ENCODE data around the gene CIDEB. TPM values are rescaled to one million over a fixed set of nuclear protein-coding genes. Genes with fewer than 3 reads are reported as not detected.

Gene CIDEB
- total RNA-seq, 4 donors from 2014 or later, result 4.9 to 12.5 (median 9.5) TPM

- H3K4me1 ChIP-seq, result peaks cover 0 to 23% (median 0%) of the 10 kb centered on the region in 3 donors
- no peaks in the 10 kb centered on the region for H3K36me3 ChIP-seq
- H3K27ac ChIP-seq, result no peak overlapping the region
- ATAC-seq, result peak; percentile 50
- no peak for TF ChIP-seq POLR2A (IDR thresholded peaks at IDR 0.05)
- TF ChIP-seq POLR2AphosphoS5 (IDR thresholded peaks at IDR 0.05), result no peak
- no peak for TF ChIP-seq EP300 (IDR thresholded peaks at IDR 0.05)
- TF ChIP-seq, protein P1, sequence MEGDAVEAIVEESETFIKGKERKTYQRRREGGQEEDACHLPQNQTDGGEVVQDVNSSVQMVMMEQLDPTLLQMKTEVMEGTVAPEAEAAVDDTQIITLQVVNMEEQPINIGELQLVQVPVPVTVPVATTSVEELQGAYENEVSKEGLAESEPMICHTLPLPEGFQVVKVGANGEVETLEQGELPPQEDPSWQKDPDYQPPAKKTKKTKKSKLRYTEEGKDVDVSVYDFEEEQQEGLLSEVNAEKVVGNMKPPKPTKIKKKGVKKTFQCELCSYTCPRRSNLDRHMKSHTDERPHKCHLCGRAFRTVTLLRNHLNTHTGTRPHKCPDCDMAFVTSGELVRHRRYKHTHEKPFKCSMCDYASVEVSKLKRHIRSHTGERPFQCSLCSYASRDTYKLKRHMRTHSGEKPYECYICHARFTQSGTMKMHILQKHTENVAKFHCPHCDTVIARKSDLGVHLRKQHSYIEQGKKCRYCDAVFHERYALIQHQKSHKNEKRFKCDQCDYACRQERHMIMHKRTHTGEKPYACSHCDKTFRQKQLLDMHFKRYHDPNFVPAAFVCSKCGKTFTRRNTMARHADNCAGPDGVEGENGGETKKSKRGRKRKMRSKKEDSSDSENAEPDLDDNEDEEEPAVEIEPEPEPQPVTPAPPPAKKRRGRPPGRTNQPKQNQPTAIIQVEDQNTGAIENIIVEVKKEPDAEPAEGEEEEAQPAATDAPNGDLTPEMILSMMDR (IDR thresholded peaks at IDR 0.05), result no peak
- 18 to 29% methylated on average over 3 to 4 of the region's 4 CpGs for WGBS, 2 donors (ENCODE audit: low coverage in 1 of 2)
- no peaks in the 10 kb centered on the region for H3K9me3 ChIP-seq
- H3K27me3 ChIP-seq, result peaks cover 28% of the 10 kb centered on the region
- no peak overlapping the region for H3K4me3 ChIP-seq
Measured at GRCh38 chr14:24351517-24351916, 43.7 kb upstream of the CIDEB start.

- ATAC-seq, result no peak
- 55 to 67% methylated on average over 5 of the region's 5 CpGs for WGBS, 2 donors (ENCODE audit: low coverage in 1 of 2)
- no peaks in the 10 kb centered on the region for H3K36me3 ChIP-seq
- TF ChIP-seq, protein P1 (IDR thresholded peaks at IDR 0.05), result no peak
- TF ChIP-seq EP300 (IDR thresholded peaks at IDR 0.05), result no peak
- no peak for TF ChIP-seq POLR2A (IDR thresholded peaks at IDR 0.05)
- no peak for TF ChIP-seq POLR2AphosphoS5 (IDR thresholded peaks at IDR 0.05)
- H3K27ac ChIP-seq, result no peak overlapping the region
- H3K4me1 ChIP-seq, result peaks cover 0 to 23% (median 0%) of the 10 kb centered on the region in 3 donors
- H3K27me3 ChIP-seq, result peaks cover 30% of the 10 kb centered on the region
- no peaks in the 10 kb centered on the region for H3K9me3 ChIP-seq
- no peak overlapping the region for H3K4me3 ChIP-seq
Measured at GRCh38 chr14:24349742-24350141, 42.0 kb upstream of the CIDEB start.

DNA sequence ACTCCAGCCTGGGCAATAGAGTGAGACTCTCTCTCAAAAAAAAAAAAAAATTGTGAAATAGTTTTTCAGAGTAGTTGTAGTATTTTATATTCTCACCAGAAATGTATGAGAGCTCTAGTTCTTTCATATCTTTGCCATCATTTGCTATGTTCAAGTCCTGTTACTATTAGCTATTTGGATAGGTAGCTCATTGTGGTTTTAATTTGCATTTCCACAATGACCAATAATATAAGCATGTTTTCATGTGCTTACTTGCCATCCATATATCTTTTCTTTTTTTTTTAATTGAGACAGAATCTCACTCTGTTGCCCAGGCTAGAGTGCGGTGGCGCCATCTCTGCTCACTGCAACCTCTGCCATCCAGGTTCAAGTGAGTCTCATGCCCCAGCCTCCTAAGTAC lies 40.4 kb upstream of the CIDEB start:
- no peaks in the 10 kb centered on the region for H3K9me3 ChIP-seq
- ATAC-seq, result no peak
- peaks cover 0 to 13% (median 0%) of the 10 kb centered on the region in 3 donors for H3K4me1 ChIP-seq
- 100% methylated on average over 2 of the region's 2 CpGs; no CpG with 5 or more reads in 1 of the 2 donors for WGBS, 2 donors (ENCODE audit: low coverage in 1 of 2)
- no peak overlapping the region for H3K27ac ChIP-seq
- no peak overlapping the region for H3K4me3 ChIP-seq
- TF ChIP-seq POLR2A (IDR thresholded peaks at IDR 0.05), result no peak
- TF ChIP-seq EP300 (IDR thresholded peaks at IDR 0.05), result no peak
- no peak for TF ChIP-seq POLR2AphosphoS5 (IDR thresholded peaks at IDR 0.05)
- TF ChIP-seq, protein P1 (IDR thresholded peaks at IDR 0.05), result no peak
- peaks cover 30% of the 10 kb centered on the region for H3K27me3 ChIP-seq
- H3K36me3 ChIP-seq, result no peaks in the 10 kb centered on the region

GRCh38 chr14:24347134-24347533 lies 39.4 kb upstream of the CIDEB start:
- TF ChIP-seq, protein P1 (IDR thresholded peaks at IDR 0.05), result no peak
- no peak for TF ChIP-seq POLR2A (IDR thresholded peaks at IDR 0.05)
- TF ChIP-seq POLR2AphosphoS5 (IDR thresholded peaks at IDR 0.05), result no peak
- TF ChIP-seq EP300 (IDR thresholded peaks at IDR 0.05), result no peak
- H3K36me3 ChIP-seq, result no peaks in the 10 kb centered on the region
- peaks cover 30% of the 10 kb centered on the region for H3K27me3 ChIP-seq
- no peak overlapping the region for H3K4me3 ChIP-seq
- ATAC-seq, result no peak
- 63% methylated on average over 1 of the region's 1 CpG; no CpG with 5 or more reads in 1 of the 2 donors for WGBS, 2 donors (ENCODE audit: low coverage in 1 of 2)
- H3K27ac ChIP-seq, result no peak overlapping the region
- H3K4me1 ChIP-seq, result peaks cover 0 to 9% (median 0%) of the 10 kb centered on the region in 3 donors
- no peaks in the 10 kb centered on the region for H3K9me3 ChIP-seq

Measured in gastroesophageal sphincter (tissue), 4 donors.